ENCODE data around the gene C2CD2. TPM values are rescaled to one million over a fixed set of nuclear protein-coding genes. Genes with fewer than 3 reads are reported as not detected.
A peak's percentile ranks its signal among the peaks of the same experiment; 100 is the strongest.

Gene C2CD2
- total and polyA plus RNA-seq, 3 experiments from 2014 or later, result 2.3 to 5.0 (median 4.3) TPM

GRCh38 chr21:41923631-41924367, 30.0 kb downstream of the C2CD2 start:
- no peak overlapping the region for H3K4me3 ChIP-seq (ENCODE audit: low read length)
- H3K27me3 ChIP-seq (ENCODE audit: insufficient read depth, low read length, poor library complexity, severe bottlenecking), result no peaks in the 10 kb centered on the region
- peak overlapping the region in 4 of 8 donors; percentile 6 to 69 (median 46) for H3K27ac Mint-ChIP-seq
- H3K4me3 Mint-ChIP-seq, result peak overlapping the region in 6 of 7 donors; percentile 29 to 87 (median 51)
- ChIA-PET POLR2A (no interaction called here), CTCF (interaction anchor here (1.0 to 1.6 kb wide), 2 partner anchors 107 to 184 kb away, joined by 3 to 6 read pairs; no protein-coding TSS in a partner anchor)
- H3K36me3 Mint-ChIP-seq, result peaks cover 0 to 23% (median 8%) of the 10 kb centered on the region in 3 donors
- no peak for DNase-seq
- no peaks in the 10 kb centered on the region for H3K27me3 Mint-ChIP-seq
- no peaks in the 10 kb centered on the region for H3K36me3 ChIP-seq (ENCODE audit: insufficient read depth, low read length)
- peaks cover 44% of the 10 kb centered on the region for H3K4me1 ChIP-seq (ENCODE audit: insufficient read depth, low read length)
- H3K9me3 ChIP-seq (ENCODE audit: low read length), result no peaks in the 10 kb centered on the region
- peaks cover 35 to 56% (median 43%) of the 10 kb centered on the region in 3 donors for H3K4me1 Mint-ChIP-seq
- no peaks in the 10 kb centered on the region for H3K9me3 Mint-ChIP-seq
- H3K27ac ChIP-seq (ENCODE audit: low read depth, low read length), result no peak overlapping the region

DNA sequence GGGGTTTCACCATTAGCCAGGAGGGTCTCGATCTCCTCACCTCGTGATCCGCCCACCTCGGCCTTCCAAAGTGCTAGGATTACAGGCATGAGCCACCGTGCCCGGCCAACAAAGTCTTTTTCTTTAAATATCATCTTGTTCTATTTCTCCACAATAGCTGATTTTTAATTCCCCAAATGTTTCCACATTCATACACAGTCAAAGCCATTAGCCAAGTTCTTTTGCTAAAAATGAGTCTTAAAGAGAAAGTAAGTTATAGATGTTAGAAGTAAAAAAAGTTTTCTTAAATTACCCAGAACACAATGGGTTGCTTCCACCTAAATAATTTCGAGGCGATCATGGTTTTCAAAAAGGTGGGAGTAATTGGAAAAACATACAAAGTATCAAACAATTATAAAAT, 30.6 kb downstream of the C2CD2 start:
- POLR2A ChIA-PET, result no interaction called here
- Mint-ChIP-seq H3K27ac (peak overlapping the region in 3 of 8 donors; percentile 18 to 69 (median 68)), H3K36me3 (peaks cover 0 to 27% (median 9%) of the 10 kb centered on the region in 3 donors), H3K27me3 (no peaks in the 10 kb centered on the region), H3K4me1 (peaks cover 35 to 52% (median 43%) of the 10 kb centered on the region in 3 donors), H3K9me3 (no peaks in the 10 kb centered on the region), H3K4me3 (peak overlapping the region in 4 of 7 donors; percentile 31 to 73 (median 51))
- Histone ChIP-seq H3K27me3 (ENCODE audit: insufficient read depth, low read length, poor library complexity, severe bottlenecking) (no peaks in the 10 kb centered on the region), H3K9me3 (ENCODE audit: low read length) (no peaks in the 10 kb centered on the region), H3K4me1 (ENCODE audit: insufficient read depth, low read length) (peaks cover 39% of the 10 kb centered on the region), H3K27ac (ENCODE audit: low read depth, low read length) (no peak overlapping the region), H3K4me3 (ENCODE audit: low read length) (no peak overlapping the region), H3K36me3 (ENCODE audit: insufficient read depth, low read length) (no peaks in the 10 kb centered on the region)
- CTCF ChIA-PET, result interaction anchor here (1.0 to 1.6 kb wide), 3 partner anchors 106 to 194 kb away, joined by 3 to 6 read pairs (median 3); no protein-coding TSS in a partner anchor
- DNase-seq, result no peak

GRCh38 chr21:41921021-41921420, 32.8 kb downstream of the C2CD2 start:
- Mint-ChIP-seq H3K9me3 (no peaks in the 10 kb centered on the region), H3K36me3 (peaks cover 0 to 41% (median 21%) of the 10 kb centered on the region in 3 donors), H3K4me1 (peaks cover 27 to 34% (median 33%) of the 10 kb centered on the region in 3 donors), H3K27ac (no peak overlapping the region), H3K27me3 (no peaks in the 10 kb centered on the region), H3K4me3 (no peak overlapping the region)
- H3K36me3 ChIP-seq (ENCODE audit: insufficient read depth, low read length), result peaks cover 3% of the 10 kb centered on the region
- CTCF ChIA-PET, result no interaction called here
- H3K9me3 ChIP-seq (ENCODE audit: low read length), result no peaks in the 10 kb centered on the region
- DNase-seq, result no peak
- POLR2A ChIA-PET, result no interaction called here
- no peak overlapping the region for H3K27ac ChIP-seq (ENCODE audit: low read depth, low read length)
- H3K27me3 ChIP-seq (ENCODE audit: insufficient read depth, low read length, poor library complexity, severe bottlenecking), result no peaks in the 10 kb centered on the region
- H3K4me3 ChIP-seq (ENCODE audit: low read length), result no peak overlapping the region
- H3K4me1 ChIP-seq (ENCODE audit: insufficient read depth, low read length), result peaks cover 23% of the 10 kb centered on the region

- Histone ChIP-seq H3K4me1 (ENCODE audit: insufficient read depth, low read length) (peaks cover 18% of the 10 kb centered on the region), H3K27ac (ENCODE audit: low read depth, low read length) (no peak overlapping the region), H3K36me3 (ENCODE audit: insufficient read depth, low read length) (peaks cover 3% of the 10 kb centered on the region), H3K9me3 (ENCODE audit: low read length) (no peaks in the 10 kb centered on the region), H3K4me3 (ENCODE audit: low read length) (no peak overlapping the region), H3K27me3 (ENCODE audit: insufficient read depth, low read length, poor library complexity, severe bottlenecking) (no peaks in the 10 kb centered on the region)
- no peaks in the 10 kb centered on the region for H3K9me3 Mint-ChIP-seq
- H3K4me1 Mint-ChIP-seq, result peaks cover 21 to 28% (median 28%) of the 10 kb centered on the region in 3 donors
- no peaks in the 10 kb centered on the region for H3K27me3 Mint-ChIP-seq
- CTCF ChIA-PET, result no interaction called here
- peak overlapping the region in 1 of 8 donors; percentile 80 for H3K27ac Mint-ChIP-seq
- DNase-seq, result no peak
- H3K4me3 Mint-ChIP-seq, result no peak overlapping the region
- POLR2A ChIA-PET, result no interaction called here
- peaks cover 0 to 44% (median 22%) of the 10 kb centered on the region in 3 donors for H3K36me3 Mint-ChIP-seq
These were observed 33.3 kb downstream of the C2CD2 start for GRCh38 chr21:41920476-41920875.

DNA sequence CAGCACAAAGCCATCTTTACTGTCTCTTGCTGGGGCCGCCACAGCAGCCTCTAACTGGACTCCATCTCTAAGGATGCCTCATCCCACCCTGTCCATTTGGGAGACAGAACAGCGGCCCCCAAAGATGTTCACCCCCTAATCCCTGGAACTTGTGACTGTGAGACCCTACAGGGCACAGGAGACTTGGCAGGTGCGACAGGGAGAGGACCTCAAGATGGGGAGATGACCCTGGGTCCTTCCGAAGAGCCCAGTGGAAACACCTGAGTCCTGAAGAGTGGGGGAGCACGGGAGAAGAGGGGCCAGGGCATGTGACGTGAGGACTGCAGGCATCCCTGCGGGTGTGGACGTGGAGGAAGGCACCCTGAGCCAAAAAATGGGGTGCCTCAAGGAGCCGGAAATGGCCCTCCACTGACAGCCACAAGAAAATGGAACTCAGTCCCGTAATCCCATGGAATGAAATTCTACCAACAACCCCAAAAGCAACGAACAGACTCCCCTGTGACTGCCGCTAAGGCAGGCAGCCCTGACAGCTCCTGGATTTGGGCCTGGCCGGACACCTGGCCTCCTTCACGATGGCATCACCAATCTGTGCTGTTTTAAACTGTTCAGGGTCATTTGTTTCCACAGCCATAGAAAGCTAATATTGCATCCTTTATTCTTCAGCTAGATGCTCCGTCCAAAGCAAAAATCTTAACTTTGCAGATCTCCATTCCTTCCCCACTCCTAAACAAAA, 34.0 kb downstream of the C2CD2 start:
- DNase-seq, result no peak
- no peaks in the 10 kb centered on the region for H3K27me3 ChIP-seq (ENCODE audit: insufficient read depth, low read length, poor library complexity, severe bottlenecking)
- H3K27ac ChIP-seq (ENCODE audit: low read depth, low read length), result no peak overlapping the region
- H3K4me1 Mint-ChIP-seq, result peaks cover 18 to 22% (median 21%) of the 10 kb centered on the region in 3 donors
- CTCF ChIA-PET, result no interaction called here
- peaks cover 0 to 48% (median 26%) of the 10 kb centered on the region in 3 donors for H3K36me3 Mint-ChIP-seq
- no peak overlapping the region for H3K4me3 Mint-ChIP-seq
- no peak overlapping the region for H3K4me3 ChIP-seq (ENCODE audit: low read length)
- no peaks in the 10 kb centered on the region for H3K9me3 ChIP-seq (ENCODE audit: low read length)
- no peaks in the 10 kb centered on the region for H3K9me3 Mint-ChIP-seq
- H3K27me3 Mint-ChIP-seq, result no peaks in the 10 kb centered on the region
- peaks cover 11% of the 10 kb centered on the region for H3K4me1 ChIP-seq (ENCODE audit: insufficient read depth, low read length)
- POLR2A ChIA-PET, result no interaction called here
- H3K27ac Mint-ChIP-seq, result peak overlapping the region in 1 of 8 donors; percentile 77
- H3K36me3 ChIP-seq (ENCODE audit: insufficient read depth, low read length), result peaks cover 3% of the 10 kb centered on the region

DNA sequence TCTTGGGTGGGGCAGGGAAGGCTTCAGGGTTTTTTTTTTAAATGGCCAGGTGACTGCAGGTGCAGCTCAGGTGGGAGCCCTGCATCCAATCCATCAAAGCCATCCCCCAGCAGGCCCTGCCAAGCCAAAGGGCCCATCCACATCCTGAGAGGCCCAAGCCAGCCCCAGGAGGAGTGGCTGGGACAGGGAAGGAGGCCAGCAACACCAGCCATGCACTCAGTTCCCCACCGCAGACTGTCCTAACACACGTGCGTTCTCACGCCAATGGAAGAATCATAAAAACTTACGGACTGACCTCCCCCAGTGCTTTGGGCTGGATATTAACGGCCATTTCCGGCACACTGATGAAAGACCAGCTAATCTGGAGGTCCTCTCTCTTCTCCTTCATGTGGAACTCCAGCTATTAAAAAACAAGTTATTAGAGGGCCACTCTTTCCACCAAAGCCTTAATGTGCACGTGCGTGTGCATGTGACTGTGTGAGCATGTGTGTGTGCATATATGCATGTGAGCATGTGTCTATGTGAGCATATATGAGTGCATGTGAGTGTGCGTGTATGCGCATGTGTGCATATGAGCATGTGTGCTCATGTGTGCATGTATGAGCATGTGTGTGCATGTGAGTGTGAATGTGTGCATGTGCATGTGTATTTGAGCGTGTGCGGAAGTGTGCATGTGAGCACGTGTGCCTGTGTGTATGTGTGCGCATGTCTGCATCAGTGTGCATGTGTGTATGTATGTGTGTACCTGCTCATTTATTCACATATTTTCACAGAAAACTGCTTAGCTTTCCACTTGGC, 35.1 kb downstream of the C2CD2 start:
- ChIA-PET CTCF (no interaction called here), POLR2A (no interaction called here)
- no peak overlapping the region for H3K4me3 Mint-ChIP-seq
- H3K4me3 ChIP-seq (ENCODE audit: low read length), result no peak overlapping the region
- H3K27me3 ChIP-seq (ENCODE audit: insufficient read depth, low read length, poor library complexity, severe bottlenecking), result no peaks in the 10 kb centered on the region
- no peaks in the 10 kb centered on the region for H3K9me3 Mint-ChIP-seq
- peaks cover 9 to 11% (median 10%) of the 10 kb centered on the region in 3 donors for H3K4me1 Mint-ChIP-seq
- no peak overlapping the region for H3K27ac Mint-ChIP-seq
- no peak for DNase-seq
- peaks cover 3% of the 10 kb centered on the region for H3K4me1 ChIP-seq (ENCODE audit: insufficient read depth, low read length)
- peaks cover 9% of the 10 kb centered on the region for H3K36me3 ChIP-seq (ENCODE audit: insufficient read depth, low read length)
- H3K27ac ChIP-seq (ENCODE audit: low read depth, low read length), result no peak overlapping the region
- H3K36me3 Mint-ChIP-seq, result peaks cover 0 to 55% (median 28%) of the 10 kb centered on the region in 3 donors
- H3K9me3 ChIP-seq (ENCODE audit: low read length), result no peaks in the 10 kb centered on the region
- H3K27me3 Mint-ChIP-seq, result no peaks in the 10 kb centered on the region

DNA sequence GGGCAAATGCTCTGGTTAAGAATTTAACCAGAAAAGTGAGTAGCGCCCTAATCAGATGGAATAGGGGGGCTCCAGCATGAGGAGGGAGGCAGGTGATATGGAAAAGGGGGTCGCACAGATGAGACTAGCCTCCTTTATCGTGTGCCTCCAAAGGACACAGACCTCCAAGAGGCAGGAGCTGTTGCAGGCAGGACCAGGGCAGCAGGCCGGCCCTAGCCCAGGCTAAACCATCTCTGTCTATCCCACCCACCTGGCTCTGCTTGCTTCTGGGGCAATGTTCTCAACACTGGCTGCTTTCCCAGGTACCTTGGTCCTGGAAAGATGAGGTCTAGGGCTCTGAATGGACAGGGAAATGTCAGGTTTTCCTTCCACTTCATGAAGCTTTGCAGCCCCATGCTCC, 36.3 kb downstream of the C2CD2 start:
- Histone ChIP-seq H3K36me3 (ENCODE audit: insufficient read depth, low read length) (peaks cover 9% of the 10 kb centered on the region), H3K4me3 (ENCODE audit: low read length) (no peak overlapping the region), H3K27me3 (ENCODE audit: insufficient read depth, low read length, poor library complexity, severe bottlenecking) (no peaks in the 10 kb centered on the region), H3K9me3 (ENCODE audit: low read length) (no peaks in the 10 kb centered on the region), H3K27ac (ENCODE audit: low read depth, low read length) (no peak overlapping the region), H3K4me1 (ENCODE audit: insufficient read depth, low read length) (no peaks in the 10 kb centered on the region)
- no peaks in the 10 kb centered on the region for H3K9me3 Mint-ChIP-seq
- H3K4me3 Mint-ChIP-seq, result no peak overlapping the region
- H3K27me3 Mint-ChIP-seq, result no peaks in the 10 kb centered on the region
- ChIA-PET CTCF (interaction anchor here (1.0 kb wide), 1 partner anchor 8 kb away, joined by 3 read pairs; no protein-coding TSS in a partner anchor), POLR2A (no interaction called here)
- H3K27ac Mint-ChIP-seq, result peak overlapping the region in 2 of 8 donors; percentile 50 to 65
- peaks cover 0 to 3% (median 1%) of the 10 kb centered on the region in 3 donors for H3K4me1 Mint-ChIP-seq
- peaks cover 0 to 65% (median 31%) of the 10 kb centered on the region in 3 donors for H3K36me3 Mint-ChIP-seq
- no peak for DNase-seq

Data from CD8-positive, alpha-beta memory T cell (primary cell).